ENCODE results near the gene CACNA1G.

DNA sequence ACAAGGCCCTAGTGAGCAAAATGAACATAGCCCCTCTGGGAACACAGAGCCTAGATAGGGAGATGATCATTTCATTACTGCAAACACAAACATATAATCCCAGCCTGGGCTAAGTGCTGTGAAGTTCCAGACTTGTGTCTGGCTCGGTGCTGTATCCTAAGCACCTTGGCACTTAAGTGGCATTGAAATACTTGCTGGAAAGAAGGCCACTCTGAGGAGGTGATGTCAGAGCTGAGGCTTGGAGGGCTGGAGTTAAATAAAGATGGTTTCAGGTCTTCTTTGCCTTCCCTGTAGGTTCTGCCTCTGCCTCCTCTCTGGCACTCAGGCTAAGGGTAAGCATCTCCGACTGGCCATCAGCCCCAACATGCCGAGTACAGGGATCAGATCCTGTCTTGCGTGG, 2.4 kb upstream of the CACNA1G start:
- TF ChIP-seq POLR2A (IDR thresholded peaks at IDR 0.05) = no peak
- TF ChIP-seq, protein P1, sequence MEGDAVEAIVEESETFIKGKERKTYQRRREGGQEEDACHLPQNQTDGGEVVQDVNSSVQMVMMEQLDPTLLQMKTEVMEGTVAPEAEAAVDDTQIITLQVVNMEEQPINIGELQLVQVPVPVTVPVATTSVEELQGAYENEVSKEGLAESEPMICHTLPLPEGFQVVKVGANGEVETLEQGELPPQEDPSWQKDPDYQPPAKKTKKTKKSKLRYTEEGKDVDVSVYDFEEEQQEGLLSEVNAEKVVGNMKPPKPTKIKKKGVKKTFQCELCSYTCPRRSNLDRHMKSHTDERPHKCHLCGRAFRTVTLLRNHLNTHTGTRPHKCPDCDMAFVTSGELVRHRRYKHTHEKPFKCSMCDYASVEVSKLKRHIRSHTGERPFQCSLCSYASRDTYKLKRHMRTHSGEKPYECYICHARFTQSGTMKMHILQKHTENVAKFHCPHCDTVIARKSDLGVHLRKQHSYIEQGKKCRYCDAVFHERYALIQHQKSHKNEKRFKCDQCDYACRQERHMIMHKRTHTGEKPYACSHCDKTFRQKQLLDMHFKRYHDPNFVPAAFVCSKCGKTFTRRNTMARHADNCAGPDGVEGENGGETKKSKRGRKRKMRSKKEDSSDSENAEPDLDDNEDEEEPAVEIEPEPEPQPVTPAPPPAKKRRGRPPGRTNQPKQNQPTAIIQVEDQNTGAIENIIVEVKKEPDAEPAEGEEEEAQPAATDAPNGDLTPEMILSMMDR (IDR thresholded peaks at IDR 0.05) = no peak
- TF ChIP-seq POLR2AphosphoS5 (IDR thresholded peaks at IDR 0.05) = no peak

Data from breast epithelium (tissue), 3 donors.